ENCODE measurements around the gene PPAN. TPM values are rescaled to one million over a fixed set of nuclear protein-coding genes. Genes with fewer than 3 reads are reported as not detected.

Gene PPAN
- total RNA-seq, 1 experiment from 2014 or later = 183 TPM

- Histone ChIP-seq H3F3A (ENCODE audit: low read length, unreplicated experiment) (no peaks in the 10 kb centered on the region), H4K20me1 (ENCODE audit: low read length) (no peaks in the 10 kb centered on the region), H3K27me3 (ENCODE audit: low read length) (no peaks in the 10 kb centered on the region), H2AFZ (ENCODE audit: low read length) (no peak overlapping the region), H3K9me3 (ENCODE audit: low read length) (no peaks in the 10 kb centered on the region), H3K4me3 (ENCODE audit: low read length) (no peak overlapping the region), H3K4me1 (ENCODE audit: insufficient read depth, low read length) (no peaks in the 10 kb centered on the region), H3K9ac (ENCODE audit: low read length) (no peak overlapping the region), H3K36me3 (ENCODE audit: low read depth, low read length) (peaks cover 82% of the 10 kb centered on the region), H3K27ac (ENCODE audit: low read length) (no peak overlapping the region), H3K4me2 (ENCODE audit: low read length) (no peak overlapping the region), H3K79me2 (ENCODE audit: low read length) (no peaks in the 10 kb centered on the region), H3K9me2 (replicated peaks; ENCODE audit: low read length) (no peaks in the 10 kb centered on the region)
- CTCF ChIA-PET = no interaction called here
- DNase-seq = no peak
- ATAC-seq = no peak
- TF ChIP-seq EZH2 (IDR thresholded peaks at IDR 0.05; ENCODE audit: low read length, unreplicated experiment) = no peak
- no peak for TF ChIP-seq EZH2phosphoT487 (IDR thresholded peaks at IDR 0.05; ENCODE audit: borderline replicate concordance, low read length)
- no peak for TF ChIP-seq CTCF (conservative IDR thresholded peaks at IDR 0.05; ENCODE audit: low read depth, low read length)
- POLR2A ChIA-PET (ENCODE audit: unreplicated experiment) = no interaction called here
- BruUV-seq (replicated peaks) = no TSS peak
- intact Hi-C loops (cut with micrococcal nuclease) = no loop called here
These were observed 31.9 kb downstream of the PPAN start for GRCh38 chr19:10137751-10138682.

GRCh38 chr19:10138879-10139795 is 33.0 kb downstream of the PPAN start:
- no TSS peak for BruUV-seq (replicated peaks)
- no peak overlapping the region for H3K4me3 ChIP-seq (ENCODE audit: low read length)
- no peak overlapping the region for H2AFZ ChIP-seq (ENCODE audit: low read length)

More at GRCh38 chr19:10138879-10139795, 33.0 kb downstream of the PPAN start:
- no peak overlapping the region for H3K9ac ChIP-seq (ENCODE audit: low read length)
- no peaks in the 10 kb centered on the region for H3K27me3 ChIP-seq (ENCODE audit: low read length)
- no peaks in the 10 kb centered on the region for H3K4me1 ChIP-seq (ENCODE audit: insufficient read depth, low read length)
- no peak for ATAC-seq
- ChIA-PET CTCF (no interaction called here), POLR2A (ENCODE audit: unreplicated experiment) (no interaction called here)
- no peak overlapping the region for H3K4me2 ChIP-seq (ENCODE audit: low read length)
- intact Hi-C loops (cut with micrococcal nuclease) = no loop called here
- H3K9me3 ChIP-seq (ENCODE audit: low read length) = no peaks in the 10 kb centered on the region
- no peaks in the 10 kb centered on the region for H3K79me2 ChIP-seq (ENCODE audit: low read length)
- DNase-seq = no peak
- H4K20me1 ChIP-seq (ENCODE audit: low read length) = no peaks in the 10 kb centered on the region
- no peaks in the 10 kb centered on the region for H3K9me2 ChIP-seq (replicated peaks; ENCODE audit: low read length)
- H3K27ac ChIP-seq (ENCODE audit: low read length) = no peak overlapping the region
- H3F3A ChIP-seq (ENCODE audit: low read length, unreplicated experiment) = no peaks in the 10 kb centered on the region
- TF ChIP-seq EZH2 (IDR thresholded peaks at IDR 0.05; ENCODE audit: low read length, unreplicated experiment) (no peak), EZH2phosphoT487 (IDR thresholded peaks at IDR 0.05; ENCODE audit: borderline replicate concordance, low read length) (no peak), CTCF (conservative IDR thresholded peaks at IDR 0.05; ENCODE audit: low read depth, low read length) (no peak)
- peaks cover 81% of the 10 kb centered on the region for H3K36me3 ChIP-seq (ENCODE audit: low read depth, low read length)
